ENCODE results near the gene TCHP.

Gene TCHP

DNA sequence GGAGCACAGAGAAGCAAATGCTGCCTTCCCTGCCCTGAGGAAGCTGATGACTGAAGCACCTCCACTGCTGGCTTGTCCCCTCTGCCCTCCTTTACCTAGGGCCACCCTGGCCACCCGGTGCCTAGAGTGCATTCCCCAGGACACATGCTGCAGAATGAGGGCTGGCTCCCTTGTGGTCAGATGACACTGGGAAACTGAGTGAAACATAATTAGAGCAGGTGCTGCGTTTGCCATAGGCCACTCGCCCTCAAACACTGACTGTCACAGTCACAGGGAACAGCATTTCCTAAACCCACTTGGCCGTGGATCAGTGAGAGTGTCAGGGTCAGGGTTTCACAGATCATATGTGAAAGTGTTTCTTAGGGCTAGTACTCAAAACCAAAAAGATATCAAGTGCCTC lies 16.0 kb downstream of the TCHP start:
- DNase-seq (ENCODE audit: low read depth, low spot score) = no peak
- in situ Hi-C loops (cut with HindIII; ENCODE audit: low sequenced_read_pairs) = no loop called here
- no peak overlapping the region for H3K4me3 ChIP-seq (ENCODE audit: low read depth, low read length)
- TF ChIP-seq, protein P1, sequence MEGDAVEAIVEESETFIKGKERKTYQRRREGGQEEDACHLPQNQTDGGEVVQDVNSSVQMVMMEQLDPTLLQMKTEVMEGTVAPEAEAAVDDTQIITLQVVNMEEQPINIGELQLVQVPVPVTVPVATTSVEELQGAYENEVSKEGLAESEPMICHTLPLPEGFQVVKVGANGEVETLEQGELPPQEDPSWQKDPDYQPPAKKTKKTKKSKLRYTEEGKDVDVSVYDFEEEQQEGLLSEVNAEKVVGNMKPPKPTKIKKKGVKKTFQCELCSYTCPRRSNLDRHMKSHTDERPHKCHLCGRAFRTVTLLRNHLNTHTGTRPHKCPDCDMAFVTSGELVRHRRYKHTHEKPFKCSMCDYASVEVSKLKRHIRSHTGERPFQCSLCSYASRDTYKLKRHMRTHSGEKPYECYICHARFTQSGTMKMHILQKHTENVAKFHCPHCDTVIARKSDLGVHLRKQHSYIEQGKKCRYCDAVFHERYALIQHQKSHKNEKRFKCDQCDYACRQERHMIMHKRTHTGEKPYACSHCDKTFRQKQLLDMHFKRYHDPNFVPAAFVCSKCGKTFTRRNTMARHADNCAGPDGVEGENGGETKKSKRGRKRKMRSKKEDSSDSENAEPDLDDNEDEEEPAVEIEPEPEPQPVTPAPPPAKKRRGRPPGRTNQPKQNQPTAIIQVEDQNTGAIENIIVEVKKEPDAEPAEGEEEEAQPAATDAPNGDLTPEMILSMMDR (IDR thresholded peaks at IDR 0.05; ENCODE audit: low read depth, low read length) = no peak

DNA sequence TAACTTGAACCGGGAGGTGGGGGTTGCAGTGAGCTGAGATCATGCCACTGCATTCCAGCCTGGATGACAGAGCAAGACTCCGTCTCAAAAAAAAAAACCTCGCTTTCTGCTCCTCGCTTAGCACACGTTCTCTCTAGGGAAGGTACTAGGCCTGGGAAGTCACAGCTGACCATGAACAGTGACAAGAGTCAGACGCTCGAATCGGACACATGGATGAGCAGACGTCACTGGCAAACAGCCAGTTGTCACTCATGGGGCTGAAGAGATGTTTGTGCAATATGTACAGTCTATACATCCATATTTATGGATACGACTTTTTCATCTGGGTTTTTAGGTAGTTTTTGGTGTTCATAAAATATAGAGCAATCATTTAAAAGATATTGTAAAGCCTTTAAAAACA lies 19.4 kb downstream of the TCHP start:
- TF ChIP-seq, protein P1 (IDR thresholded peaks at IDR 0.05; ENCODE audit: low read depth, low read length) = no peak
- in situ Hi-C loops (cut with HindIII; ENCODE audit: low sequenced_read_pairs) = no loop called here
- no peak for DNase-seq (ENCODE audit: low read depth, low spot score)
- no peak overlapping the region for H3K4me3 ChIP-seq (ENCODE audit: low read depth, low read length)

DNA sequence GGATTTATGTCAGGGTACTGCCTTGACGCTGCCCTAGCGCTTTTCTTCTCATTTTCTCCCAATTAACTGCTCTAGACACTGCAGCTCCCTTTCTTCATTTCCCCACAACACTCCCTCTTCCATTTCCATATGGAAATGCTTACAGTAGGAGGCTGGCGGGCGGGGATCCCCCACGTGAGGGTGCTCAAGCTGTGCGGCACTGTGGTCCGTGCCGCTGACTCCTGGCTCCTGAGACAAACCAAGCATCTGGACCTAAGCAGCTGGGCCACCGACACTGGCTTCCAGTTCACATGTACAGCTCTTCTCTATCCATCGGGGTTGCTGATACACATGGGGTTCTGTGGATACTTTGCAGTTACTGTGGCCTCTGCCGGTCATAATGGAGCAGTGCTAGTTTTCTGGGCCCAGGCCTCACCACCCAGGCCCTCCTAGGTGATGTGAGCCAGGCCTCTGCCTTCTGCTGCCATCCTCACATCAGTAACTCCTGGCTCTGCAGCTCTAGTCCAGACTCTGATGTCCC lies 20.2 kb downstream of the TCHP start:
- no peak overlapping the region for H3K4me3 ChIP-seq (ENCODE audit: low read depth, low read length)
- in situ Hi-C loops (cut with HindIII; ENCODE audit: low sequenced_read_pairs) = no loop called here
- TF ChIP-seq, protein P1 (IDR thresholded peaks at IDR 0.05; ENCODE audit: low read depth, low read length) = no peak
- no peak for DNase-seq (ENCODE audit: low read depth, low spot score)

- no peak overlapping the region for H3K4me3 ChIP-seq (ENCODE audit: low read depth, low read length)
- TF ChIP-seq, protein P1 (IDR thresholded peaks at IDR 0.05; ENCODE audit: low read depth, low read length) = no peak
- in situ Hi-C loops (cut with HindIII; ENCODE audit: low sequenced_read_pairs) = no loop called here
- DNase-seq (ENCODE audit: low read depth, low spot score) = no peak
These were observed 21.9 kb downstream of the TCHP start for GRCh38 chr12:109921982-109922381.

DNA sequence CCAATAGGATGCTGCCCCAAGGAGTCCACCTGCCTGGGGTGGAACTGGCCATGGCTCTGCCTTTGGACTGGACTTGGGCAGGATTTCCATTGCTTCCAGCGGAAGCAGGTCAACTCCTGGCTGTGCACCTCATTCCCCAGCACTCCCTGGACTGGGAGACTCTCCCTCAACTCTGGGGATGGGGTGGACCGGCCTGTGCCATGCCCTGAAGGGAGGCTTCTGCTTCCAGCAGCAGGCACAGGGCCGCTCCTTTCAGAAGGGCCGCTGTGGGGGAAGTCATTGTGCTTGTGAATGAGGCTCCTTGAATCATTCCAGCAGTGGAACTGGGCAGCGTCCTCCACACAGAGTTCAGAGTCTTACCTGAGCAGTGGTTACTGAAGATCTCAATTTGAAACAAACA lies 23.0 kb downstream of the TCHP start:
- DNase-seq (ENCODE audit: low read depth, low spot score) = no peak
- TF ChIP-seq, protein P1 (IDR thresholded peaks at IDR 0.05; ENCODE audit: low read depth, low read length) = no peak
- H3K4me3 ChIP-seq (ENCODE audit: low read depth, low read length) = no peak overlapping the region
- in situ Hi-C loops (cut with HindIII; ENCODE audit: low sequenced_read_pairs) = no loop called here

DNA sequence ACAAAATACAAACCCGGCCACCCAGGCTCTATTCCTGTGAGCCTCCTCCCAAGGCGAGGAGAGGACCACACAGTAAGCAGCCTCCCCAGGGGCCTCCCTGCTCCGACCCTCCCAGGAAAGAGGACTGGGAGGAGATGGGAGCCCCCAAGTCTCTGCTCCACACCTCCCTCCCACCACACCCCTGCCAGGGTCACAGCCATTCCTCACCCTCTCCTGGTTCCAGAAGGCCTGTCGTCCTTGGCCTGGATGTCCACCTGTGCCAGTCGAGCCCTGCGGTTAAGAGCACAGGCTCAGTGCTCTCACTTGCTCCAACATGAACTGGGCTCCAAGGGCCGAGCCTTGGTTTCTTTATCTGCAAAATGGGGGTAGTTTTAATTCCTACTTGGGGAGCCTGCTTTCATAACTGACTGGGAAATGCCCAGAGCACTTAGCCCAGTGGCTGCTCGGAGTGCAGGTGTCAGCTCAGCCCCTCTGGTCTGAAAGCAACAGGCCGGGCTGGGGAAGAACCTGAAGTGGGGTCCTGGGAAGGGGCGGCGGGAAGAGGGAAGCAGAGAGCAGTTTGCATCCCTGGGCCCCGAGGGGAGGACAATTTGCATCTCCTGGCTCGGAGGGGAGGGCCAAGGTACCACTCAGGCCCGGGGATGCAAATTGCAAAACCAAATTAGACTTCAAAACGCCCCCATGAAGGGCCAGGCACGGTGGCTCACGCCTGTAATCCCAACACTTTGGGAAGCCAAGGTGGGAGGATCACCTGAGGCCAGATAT lies 23.6 kb downstream of the TCHP start:
- DNase-seq (ENCODE audit: low read depth, low spot score) = no peak
- no peak overlapping the region for H3K4me3 ChIP-seq (ENCODE audit: low read depth, low read length)
- TF ChIP-seq, protein P1 (IDR thresholded peaks at IDR 0.05; ENCODE audit: low read depth, low read length) = no peak
- in situ Hi-C loops (cut with HindIII; ENCODE audit: low sequenced_read_pairs) = no loop called here
